ENCODE data around the gene HMSD.

GRCh38 chr18:63999871-64000270 lies 50.8 kb downstream of the HMSD start:
- TF ChIP-seq TAF1 (IDR thresholded peaks at IDR 0.05; ENCODE audit: low read depth) (no peak), REST (IDR thresholded peaks at IDR 0.05; ENCODE audit: low read depth) (no peak), NFIC (IDR thresholded peaks at IDR 0.05) (no peak), EGR1 (IDR thresholded peaks at IDR 0.05) (no peak), ZBTB7A (IDR thresholded peaks at IDR 0.05; ENCODE audit: low read depth) (no peak), YY1 (IDR thresholded peaks at IDR 0.05; ENCODE audit: low read depth) (no peak), TEAD4 (IDR thresholded peaks at IDR 0.05) (no peak), CEBPB (IDR thresholded peaks at IDR 0.05) (no peak), USF1 (IDR thresholded peaks at IDR 0.05) (no peak), EP300 (IDR thresholded peaks at IDR 0.05; ENCODE audit: borderline replicate concordance) (no peak), RAD21 (IDR thresholded peaks at IDR 0.05; ENCODE audit: low read depth) (no peak)
